ENCODE measurements around the gene MTF2. TPM values are rescaled to one million over a fixed set of nuclear protein-coding genes. Genes with fewer than 3 reads are reported as not detected.
"Not testable (repeated sequence)": the region's sequence is repeated elsewhere in the genome, so short reads cannot be mapped to it uniquely, and the experiment has no call there.

MTF2 gene
- total and polyA plus RNA-seq, 2 experiments from 2014 or later, result 82.1 to 133 TPM

- TF ChIP-seq ZNF331 (CRISPR knock-in tag; IDR thresholded peaks at IDR 0.05; ENCODE audit: low read depth) (no peak), STAT1 (IDR thresholded peaks at IDR 0.05; ENCODE audit: unreplicated experiment) (no peak), JUNB (IDR thresholded peaks at IDR 0.05; ENCODE audit: unreplicated experiment) (no peak)
These were observed 85.7 kb downstream of the MTF2 start (continued) for GRCh38 chr1:93164816-93165215.

- H3K27ac ChIP-seq (ENCODE audit: low read depth); H3K36me3 ChIP-seq (ENCODE audit: insufficient read depth); H3K27me3 Mint-ChIP-seq (ENCODE audit: insufficient read depth, low read depth, poor library complexity); H3K27me3 ChIP-seq (ENCODE audit: insufficient read depth); H3K27ac Mint-ChIP-seq; H3K4me3 ChIP-seq; H3K9me2 ChIP-seq (ENCODE audit: insufficient read depth); H2AFZ ChIP-seq; H3F3A ChIP-seq (replicated peaks; ENCODE audit: low read depth); H3K9me3 Mint-ChIP-seq; H3K4me3 Mint-ChIP-seq; H3K4me2 ChIP-seq; H4K20me1 ChIP-seq (replicated peaks; ENCODE audit: insufficient read depth); H3K4me1 ChIP-seq (ENCODE audit: insufficient read depth); ATAC-seq; DNase-seq (ENCODE audit: low spot score): not testable (repeated sequence)
- Mint-ChIP-seq H3K36me3 (ENCODE audit: low read depth) (peaks cover 15% of the 10 kb centered on the region), H3K4me1 (peaks cover 17% of the 10 kb centered on the region)
- peaks cover 69% of the 10 kb centered on the region for H3K79me2 ChIP-seq (replicated peaks; ENCODE audit: insufficient read depth)
These were observed 86.8 kb downstream of the MTF2 start for GRCh38 chr1:93165895-93166294.

DNA sequence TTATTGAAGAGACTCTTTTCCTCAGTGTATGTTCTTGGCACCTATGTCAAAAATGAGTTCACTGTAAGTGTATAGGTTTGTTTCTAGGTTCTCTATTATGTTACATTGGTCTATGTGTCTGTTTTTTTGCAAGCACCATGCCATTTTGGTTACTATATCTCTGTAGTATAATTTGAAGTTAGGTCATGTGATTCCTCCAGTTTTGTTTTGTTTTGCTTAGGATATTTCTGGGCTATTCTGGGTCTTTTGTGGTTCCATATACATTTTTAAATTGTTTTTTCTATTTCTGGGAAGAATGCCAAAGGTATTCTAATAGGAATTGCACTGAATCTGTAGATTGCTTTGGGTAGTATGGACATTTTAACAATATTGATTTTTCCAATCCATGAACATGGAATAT, 87.9 kb downstream of the MTF2 start:
- ATAC-seq (no peak), DNase-seq (ENCODE audit: low spot score) (no peak)
- Histone ChIP-seq H3K79me2 (replicated peaks; ENCODE audit: insufficient read depth) (peaks cover 69% of the 10 kb centered on the region), H3F3A (replicated peaks; ENCODE audit: low read depth) (no peaks in the 10 kb centered on the region), H3K9me2 (ENCODE audit: insufficient read depth) (no peaks in the 10 kb centered on the region), H3K4me2 (no peak overlapping the region), H3K36me3 (ENCODE audit: insufficient read depth) (no peaks in the 10 kb centered on the region), H4K20me1 (replicated peaks; ENCODE audit: insufficient read depth) (peaks cover 8% of the 10 kb centered on the region; the same call in 1 of the 2 replicates), H3K4me1 (ENCODE audit: insufficient read depth) (0 out of 2 replicates have a peak, but pooled peaks cover 3% of the 10 kb centered on the region), H3K27me3 (ENCODE audit: insufficient read depth) (no peaks in the 10 kb centered on the region), H3K4me3 (no peak overlapping the region), H2AFZ (no peak overlapping the region), H3K27ac (ENCODE audit: low read depth) (no peak overlapping the region)
- peaks cover 9% of the 10 kb centered on the region; the same call in 2 of the 3 replicates for H3K4me1 Mint-ChIP-seq
- H3K36me3 Mint-ChIP-seq (ENCODE audit: low read depth), result peaks cover 21% of the 10 kb centered on the region
- no peak overlapping the region for H3K4me3 Mint-ChIP-seq
- H3K9me3 Mint-ChIP-seq, result no peaks in the 10 kb centered on the region
- no peak overlapping the region for H3K27ac Mint-ChIP-seq
- H3K27me3 Mint-ChIP-seq (ENCODE audit: insufficient read depth, low read depth, poor library complexity), result no peaks in the 10 kb centered on the region
- no peak for TF ChIP-seq EZH2 (IDR thresholded peaks at IDR 0.05; ENCODE audit: low read depth, unreplicated experiment)
- TF ChIP-seq ZNF114 (CRISPR knock-in tag; IDR thresholded peaks at IDR 0.05), result no peak
- TF ChIP-seq STAT1 (IDR thresholded peaks at IDR 0.05; ENCODE audit: unreplicated experiment), result no peak
- TF ChIP-seq JUNB (IDR thresholded peaks at IDR 0.05; ENCODE audit: unreplicated experiment), result no peak
- no peak for TF ChIP-seq EZH2phosphoT487 (IDR thresholded peaks at IDR 0.05; ENCODE audit: unreplicated experiment)
- TF ChIP-seq NANOG (IDR thresholded peaks at IDR 0.05; ENCODE audit: borderline replicate concordance), result no peak
- TF ChIP-seq CTCF (conservative IDR thresholded peaks at IDR 0.05; ENCODE audit: low read depth in 2 of 2), result no peak
- TF ChIP-seq POLR2AphosphoS5 (IDR thresholded peaks at IDR 0.05; ENCODE audit: low read depth), result no peak
- no peak for TF ChIP-seq CREB1 (CRISPR knock-in tag; IDR thresholded peaks at IDR 0.05; ENCODE audit: low read depth)
- TF ChIP-seq REST (IDR thresholded peaks at IDR 0.05; ENCODE audit: unreplicated experiment), result no peak
- TF ChIP-seq ZNF331 (CRISPR knock-in tag; IDR thresholded peaks at IDR 0.05; ENCODE audit: low read depth), result no peak
- TF ChIP-seq, protein P1, sequence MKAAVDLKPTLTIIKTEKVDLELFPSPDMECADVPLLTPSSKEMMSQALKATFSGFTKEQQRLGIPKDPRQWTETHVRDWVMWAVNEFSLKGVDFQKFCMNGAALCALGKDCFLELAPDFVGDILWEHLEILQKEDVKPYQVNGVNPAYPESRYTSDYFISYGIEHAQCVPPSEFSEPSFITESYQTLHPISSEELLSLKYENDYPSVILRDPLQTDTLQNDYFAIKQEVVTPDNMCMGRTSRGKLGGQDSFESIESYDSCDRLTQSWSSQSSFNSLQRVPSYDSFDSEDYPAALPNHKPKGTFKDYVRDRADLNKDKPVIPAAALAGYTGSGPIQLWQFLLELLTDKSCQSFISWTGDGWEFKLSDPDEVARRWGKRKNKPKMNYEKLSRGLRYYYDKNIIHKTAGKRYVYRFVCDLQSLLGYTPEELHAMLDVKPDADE (IDR thresholded peaks at IDR 0.05), result no peak
